NOMO-1 treated with dmso at 0.1 percent for 144 hours (cell line): ENCODE data around the gene ARMC12.
A peak's percentile ranks its signal among the peaks of the same experiment; 100 is the strongest.
"Not testable (repeated sequence)": the region's sequence is repeated elsewhere in the genome, so short reads cannot be mapped to it uniquely, and the experiment has no call there.

ENCODE experiments used
- DNase-seq: peaks from one replicate; lab custom pipeline; 2025; ENCODE audit not compliant: unreplicated experiment; lab: John Stamatoyannopoulos, UW

ARMC12 gene

GRCh38 chr6:35736982-35737412 lies at the start of gene ARMC12:
Gene ARMC12 (plus strand): TSS chr6:35737032. CDS start chr6:35737109, 77 bp downstream.
- no peak for DNase-seq

GRCh38 chr6:35687658-35688604 lies 48.9 kb upstream of the ARMC12 start:
- peak; percentile 32 for DNase-seq

- peak; percentile 63 for DNase-seq
These were observed 48.1 kb upstream of the ARMC12 start, which contains the start of gene FKBP5 for GRCh38 chr6:35688605-35689322. Gene FKBP5 (minus strand): TSS chr6:35688915. CDS start chr6:35642824, 46,091 bp downstream.

- not testable (repeated sequence) for DNase-seq
These were observed 46.8 kb upstream of the ARMC12 start for GRCh38 chr6:35690006-35690405.

GRCh38 chr6:35690484-35690883 lies 46.3 kb upstream of the ARMC12 start:
- no peak for DNase-seq

- DNase-seq: peak; percentile 40
These were observed 45.6 kb upstream of the ARMC12 start for GRCh38 chr6:35691027-35691824.

- no peak for DNase-seq
These were observed 42.4 kb upstream of the ARMC12 start for GRCh38 chr6:35694462-35694861.

- not testable (repeated sequence) for DNase-seq
These were observed 38.4 kb upstream of the ARMC12 start for GRCh38 chr6:35698430-35698829.

GRCh38 chr6:35698858-35699257 lies 38.0 kb upstream of the ARMC12 start:
- no peak for DNase-seq

- DNase-seq: no peak
These were observed 33.3 kb upstream of the ARMC12 start for GRCh38 chr6:35703554-35703953.

- DNase-seq: no peak
These were observed 30.4 kb upstream of the ARMC12 start for GRCh38 chr6:35706468-35706867.

GRCh38 chr6:35707714-35708407 lies 29.0 kb upstream of the ARMC12 start:
- no peak for DNase-seq

- no peak for DNase-seq
These were observed 28.2 kb upstream of the ARMC12 start for GRCh38 chr6:35708585-35708984.

GRCh38 chr6:35710241-35710847 lies 26.5 kb upstream of the ARMC12 start:
- DNase-seq: no peak

- no peak for DNase-seq
These were observed 25.1 kb upstream of the ARMC12 start for GRCh38 chr6:35711731-35712130.

- no peak for DNase-seq
These were observed 23.6 kb upstream of the ARMC12 start for GRCh38 chr6:35713006-35713767.

- DNase-seq: no peak
These were observed 20.0 kb upstream of the ARMC12 start for GRCh38 chr6:35716798-35717197.

- DNase-seq: no peak
These were observed 19.1 kb upstream of the ARMC12 start for GRCh38 chr6:35717449-35718374.
